Upper lobe of left lung (tissue), 4 donors: Measurements from ENCODE around the gene SLC35E3.

Experiments used
- EP300 ChIP-seq, 4 donors: sonication (generic); formaldehyde crosslinking; IDR thresholded peaks; one replicate each; pipeline ENCODE4 v1.5.1; 2017; ENCODE audit warnings: antibody characterized with exemption in 4 of 4, control low read depth in 2 of 4
- POLR2AphosphoS5 ChIP-seq, 2 donors: sonication (generic); formaldehyde crosslinking; IDR thresholded peaks; one replicate each; pipeline ENCODE4 v1.5.1; 2017; ENCODE audit warnings: antibody characterized with exemption in 2 of 2
- TF ChIP-seq, protein P1 (sequence below), 6 experiments: fragments of 450-650 bp in 4 of 6; fragments of 200-600 bp in 2 of 6; sonication (generic) in 2 of 6; IDR thresholded peaks; one replicate each; pipeline ENCODE4 v1.5.1; 2016 to 2019; ENCODE audit warnings: antibody characterized with exemption in 6 of 6

DNA sequence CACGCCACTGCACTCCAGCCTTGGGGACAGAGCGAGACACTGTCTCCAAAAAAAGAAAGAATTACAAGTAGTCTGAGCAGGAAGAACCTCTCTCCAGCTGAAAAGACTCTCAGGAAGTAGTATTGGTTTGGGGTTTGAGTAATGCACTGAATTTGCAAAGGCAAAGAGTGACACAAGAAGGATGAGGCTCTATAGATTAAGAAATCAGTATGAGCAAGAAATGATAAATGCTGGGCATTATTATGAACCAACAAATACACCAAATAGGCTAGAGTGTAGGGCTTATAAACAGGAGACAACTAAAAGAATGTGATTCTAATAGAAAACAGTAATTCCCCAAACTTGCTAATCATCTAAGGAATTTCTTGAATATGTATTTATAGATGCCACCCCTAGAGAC, 2.6 kb upstream of the SLC35E3 start:
- no peak for TF ChIP-seq EP300 (IDR thresholded peaks at IDR 0.05)
- TF ChIP-seq, protein P1, sequence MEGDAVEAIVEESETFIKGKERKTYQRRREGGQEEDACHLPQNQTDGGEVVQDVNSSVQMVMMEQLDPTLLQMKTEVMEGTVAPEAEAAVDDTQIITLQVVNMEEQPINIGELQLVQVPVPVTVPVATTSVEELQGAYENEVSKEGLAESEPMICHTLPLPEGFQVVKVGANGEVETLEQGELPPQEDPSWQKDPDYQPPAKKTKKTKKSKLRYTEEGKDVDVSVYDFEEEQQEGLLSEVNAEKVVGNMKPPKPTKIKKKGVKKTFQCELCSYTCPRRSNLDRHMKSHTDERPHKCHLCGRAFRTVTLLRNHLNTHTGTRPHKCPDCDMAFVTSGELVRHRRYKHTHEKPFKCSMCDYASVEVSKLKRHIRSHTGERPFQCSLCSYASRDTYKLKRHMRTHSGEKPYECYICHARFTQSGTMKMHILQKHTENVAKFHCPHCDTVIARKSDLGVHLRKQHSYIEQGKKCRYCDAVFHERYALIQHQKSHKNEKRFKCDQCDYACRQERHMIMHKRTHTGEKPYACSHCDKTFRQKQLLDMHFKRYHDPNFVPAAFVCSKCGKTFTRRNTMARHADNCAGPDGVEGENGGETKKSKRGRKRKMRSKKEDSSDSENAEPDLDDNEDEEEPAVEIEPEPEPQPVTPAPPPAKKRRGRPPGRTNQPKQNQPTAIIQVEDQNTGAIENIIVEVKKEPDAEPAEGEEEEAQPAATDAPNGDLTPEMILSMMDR (IDR thresholded peaks at IDR 0.05): no peak
- TF ChIP-seq POLR2AphosphoS5 (IDR thresholded peaks at IDR 0.05): no peak
